ENCODE results near the gene TFDP1.

The TFDP1 gene

GRCh38 chr13:113653264-113654174, 69.0 kb downstream of the TFDP1 start:
- DNase-seq, result no peak

- no peak for DNase-seq
Observed at GRCh38 chr13:113654175-113654560, 69.6 kb downstream of the TFDP1 start.

- no peak for DNase-seq
Observed at GRCh38 chr13:113654591-113655345, 70.2 kb downstream of the TFDP1 start.

GRCh38 chr13:113655346-113656002, 70.9 kb downstream of the TFDP1 start:
- DNase-seq, result no peak

GRCh38 chr13:113656003-113656588, 71.5 kb downstream of the TFDP1 start:
- no peak for DNase-seq

GRCh38 chr13:113656831-113657671, 72.5 kb downstream of the TFDP1 start:
- DNase-seq, result no peak

GRCh38 chr13:113657851-113658741, 73.5 kb downstream of the TFDP1 start, which contains the start of gene ATP4B:
Gene ATP4B, minus strand, starts transcription at chr13:113658198. Its CDS starts 54 bp downstream, at chr13:113658144.
- no peak for DNase-seq

GRCh38 chr13:113658836-113659235, 74.3 kb downstream of the TFDP1 start:
- DNase-seq, result no peak

GRCh38 chr13:113659337-113659736, 74.8 kb downstream of the TFDP1 start:
- DNase-seq, result no peak

- no peak for DNase-seq
Observed at GRCh38 chr13:113660066-113660465, 75.5 kb downstream of the TFDP1 start.

GRCh38 chr13:113661509-113661908, 77.0 kb downstream of the TFDP1 start:
- DNase-seq, result no peak

GRCh38 chr13:113663934-113664333, 79.4 kb downstream of the TFDP1 start:
- no peak for DNase-seq

- DNase-seq, result no peak
Observed at GRCh38 chr13:113664751-113665596, 80.4 kb downstream of the TFDP1 start.

GRCh38 chr13:113665597-113666328, 81.2 kb downstream of the TFDP1 start:
- DNase-seq, result no peak

GRCh38 chr13:113666329-113666670, 81.7 kb downstream of the TFDP1 start:
- no peak for DNase-seq

- no peak for DNase-seq
Observed at GRCh38 chr13:113666951-113667701, 82.6 kb downstream of the TFDP1 start, which contains the start of gene GRK1. Gene GRK1, plus strand, starts transcription at chr13:113667219. Its CDS starts 168 bp downstream, at chr13:113667387.

- no peak for DNase-seq
Observed at GRCh38 chr13:113667771-113668490, 83.4 kb downstream of the TFDP1 start.

- no peak for DNase-seq
Observed at GRCh38 chr13:113668491-113668971, 84.0 kb downstream of the TFDP1 start.
